Stimulated activated CD4-positive, alpha-beta T cell treated with anti-CD3 and anti-CD28 coated beads, TNF-alpha, amount 100 ng/mL, for 48 hours (primary cell): Measurements from ENCODE around the gene NUAK1.

Experiments
- DNase-seq, 3 donors: peaks; one replicate each; pipeline ENCODE4 v3.0.0-alpha.2; 2020; ENCODE audit warnings: low read depth in 3 of 3

NUAK1 gene

DNA sequence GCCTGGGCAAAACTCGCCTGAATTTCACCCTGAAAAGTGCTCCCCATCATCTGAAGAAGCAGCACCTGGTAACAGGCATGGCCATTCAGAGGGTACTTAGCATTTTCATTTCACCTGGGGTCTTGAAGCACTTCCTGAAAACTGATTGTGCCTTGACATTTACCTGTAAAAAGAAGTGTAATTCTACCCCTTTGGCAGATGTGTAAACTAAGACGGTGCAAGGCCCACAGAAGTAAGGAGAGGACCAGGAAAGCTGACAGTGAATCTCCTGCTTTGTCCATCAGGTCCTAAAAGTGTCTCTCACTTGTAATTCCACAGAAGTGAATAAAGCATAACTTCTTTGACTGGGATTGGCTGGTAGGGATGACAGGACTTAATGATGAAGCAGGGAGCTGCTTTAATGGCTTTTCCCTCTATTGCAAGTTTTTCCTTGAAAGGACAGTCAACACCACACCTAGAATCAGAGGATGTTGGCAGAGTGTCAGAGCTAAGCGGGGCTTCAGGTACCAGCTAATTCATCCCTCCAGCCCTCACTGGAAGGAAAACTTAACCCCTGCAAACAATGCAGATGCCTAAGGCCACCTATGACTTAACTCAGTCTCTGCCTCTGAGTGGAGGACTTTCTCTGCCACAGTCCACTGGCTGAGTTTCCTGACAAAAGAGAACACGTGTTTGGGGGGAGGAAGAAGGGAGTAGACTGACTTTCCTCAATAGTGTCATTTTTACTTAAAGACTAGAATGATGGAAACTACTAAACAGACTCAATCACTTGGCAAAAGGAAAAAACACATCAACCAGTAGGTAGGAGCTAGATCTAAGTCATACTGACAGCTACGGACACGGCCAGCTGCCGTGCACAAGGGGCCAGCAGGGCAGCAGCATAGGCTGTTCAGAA is 74.7 kb downstream of the NUAK1 start:
- no peak for DNase-seq

DNA sequence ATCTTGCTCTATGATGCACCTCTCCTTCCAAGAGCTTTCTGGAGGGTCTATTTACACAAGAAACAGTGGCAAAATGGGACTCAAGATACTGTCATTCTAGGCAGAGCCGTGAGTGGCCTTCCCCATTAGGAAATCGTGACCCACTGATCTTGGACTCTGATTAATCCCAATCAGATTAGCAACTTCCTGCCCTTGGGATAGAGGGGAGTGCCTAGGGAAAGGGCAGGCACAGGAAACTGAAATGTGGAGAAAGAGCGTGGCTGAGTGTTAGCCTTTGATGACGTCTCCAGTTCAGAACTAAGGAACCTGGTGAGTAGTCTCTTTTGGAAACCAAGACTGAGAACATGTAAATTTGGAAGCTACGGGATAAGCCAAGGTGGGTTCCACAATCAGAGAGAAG is 76.1 kb downstream of the NUAK1 start:
- DNase-seq: no peak

GRCh38 chr12:106058256-106059182 is 80.2 kb downstream of the NUAK1 start:
- DNase-seq: no peak

GRCh38 chr12:106054049-106054448 is 84.7 kb downstream of the NUAK1 start:
- no peak for DNase-seq

DNA sequence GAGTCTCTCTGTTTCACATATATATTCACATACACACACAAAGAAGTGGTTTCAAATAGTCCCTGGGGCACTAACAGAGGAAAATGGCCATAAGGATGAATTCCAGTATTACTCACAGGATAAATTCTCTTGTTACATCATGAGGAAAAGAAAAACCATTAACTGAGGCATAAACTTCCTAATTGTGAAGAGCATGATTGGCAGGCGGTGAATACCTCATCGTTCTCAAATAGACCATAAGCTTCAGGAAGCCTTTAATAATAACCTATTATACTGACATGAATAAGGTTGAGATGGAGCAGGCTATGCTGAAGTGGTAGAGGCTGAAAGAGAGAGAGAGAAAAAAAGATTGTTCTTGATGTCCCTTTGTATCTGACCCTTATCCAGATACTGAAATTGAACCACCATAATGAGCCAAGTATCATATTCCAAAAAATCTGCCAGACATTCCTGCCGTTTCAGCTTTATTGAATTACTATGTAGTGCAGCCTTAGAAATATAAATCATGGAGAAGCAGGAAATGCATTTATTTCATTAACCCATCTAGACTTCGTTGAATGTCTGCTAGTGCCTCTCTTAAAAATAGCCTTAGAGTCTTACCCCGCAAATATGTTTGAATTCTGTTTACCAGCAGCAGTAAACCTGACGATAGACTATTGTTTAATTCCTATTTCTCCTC is 86.8 kb downstream of the NUAK1 start:
- DNase-seq: no peak

- no peak for DNase-seq
Measured at GRCh38 chr12:106049546-106049945, 89.2 kb downstream of the NUAK1 start.

DNA sequence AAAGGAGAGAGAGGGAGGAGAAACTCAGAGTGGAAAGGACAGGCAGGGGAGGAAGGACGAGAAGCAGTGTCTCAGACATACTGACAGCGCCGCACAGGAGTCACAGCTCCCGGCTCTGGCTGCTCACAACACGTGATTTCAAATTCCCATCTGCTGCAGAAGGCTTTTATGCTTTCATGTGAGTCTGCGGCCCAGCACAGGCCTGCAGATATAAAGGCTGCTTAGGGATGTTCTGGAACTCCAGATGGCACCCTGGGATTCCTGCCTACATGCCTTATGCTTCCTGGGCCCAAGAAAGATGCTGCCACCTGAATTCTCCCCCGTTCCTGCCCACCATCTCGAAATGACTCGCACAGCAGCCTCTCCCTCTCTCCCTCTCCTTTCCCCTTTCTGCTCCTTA is 89.6 kb downstream of the NUAK1 start:
- DNase-seq: no peak

GRCh38 chr12:106048676-106049075 is 90.1 kb downstream of the NUAK1 start:
- DNase-seq: no peak

- no peak for DNase-seq
Measured at GRCh38 chr12:106048016-106048415, 90.7 kb downstream of the NUAK1 start.

GRCh38 chr12:106046947-106047346 is 91.8 kb downstream of the NUAK1 start:
- no peak for DNase-seq

- DNase-seq: no peak
Measured at GRCh38 chr12:106046301-106046846, 92.4 kb downstream of the NUAK1 start.

- no peak for DNase-seq
Measured at GRCh38 chr12:106045251-106045674, 93.5 kb downstream of the NUAK1 start.

GRCh38 chr12:106044773-106045172 is 94.0 kb downstream of the NUAK1 start:
- DNase-seq: no peak

GRCh38 chr12:106042037-106042436 is 96.7 kb downstream of the NUAK1 start:
- DNase-seq: no peak

DNA sequence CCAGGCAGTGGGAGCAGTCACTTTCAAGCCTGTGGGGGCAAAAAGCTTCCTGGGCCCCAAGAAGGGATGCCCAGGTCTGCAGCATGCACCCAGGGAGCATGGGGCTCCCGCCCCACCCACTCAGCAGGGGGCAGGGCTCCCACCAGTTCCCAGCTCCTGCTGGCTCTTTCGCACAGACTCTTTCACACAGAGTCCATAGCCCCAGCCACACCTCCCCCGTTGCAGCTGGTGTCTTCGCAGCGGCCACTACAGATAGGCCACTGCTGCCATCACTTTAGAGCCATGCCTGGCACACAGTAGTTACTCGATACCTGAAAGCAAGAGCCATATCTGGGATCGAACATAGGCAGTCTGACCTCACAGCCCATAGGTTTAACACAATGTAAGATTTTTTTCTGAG is 98.2 kb downstream of the NUAK1 start:
- DNase-seq: no peak

GRCh38 chr12:106039646-106040404 is 98.9 kb downstream of the NUAK1 start:
- no peak for DNase-seq

GRCh38 chr12:106039242-106039641 is 99.5 kb downstream of the NUAK1 start:
- no peak for DNase-seq

DNA sequence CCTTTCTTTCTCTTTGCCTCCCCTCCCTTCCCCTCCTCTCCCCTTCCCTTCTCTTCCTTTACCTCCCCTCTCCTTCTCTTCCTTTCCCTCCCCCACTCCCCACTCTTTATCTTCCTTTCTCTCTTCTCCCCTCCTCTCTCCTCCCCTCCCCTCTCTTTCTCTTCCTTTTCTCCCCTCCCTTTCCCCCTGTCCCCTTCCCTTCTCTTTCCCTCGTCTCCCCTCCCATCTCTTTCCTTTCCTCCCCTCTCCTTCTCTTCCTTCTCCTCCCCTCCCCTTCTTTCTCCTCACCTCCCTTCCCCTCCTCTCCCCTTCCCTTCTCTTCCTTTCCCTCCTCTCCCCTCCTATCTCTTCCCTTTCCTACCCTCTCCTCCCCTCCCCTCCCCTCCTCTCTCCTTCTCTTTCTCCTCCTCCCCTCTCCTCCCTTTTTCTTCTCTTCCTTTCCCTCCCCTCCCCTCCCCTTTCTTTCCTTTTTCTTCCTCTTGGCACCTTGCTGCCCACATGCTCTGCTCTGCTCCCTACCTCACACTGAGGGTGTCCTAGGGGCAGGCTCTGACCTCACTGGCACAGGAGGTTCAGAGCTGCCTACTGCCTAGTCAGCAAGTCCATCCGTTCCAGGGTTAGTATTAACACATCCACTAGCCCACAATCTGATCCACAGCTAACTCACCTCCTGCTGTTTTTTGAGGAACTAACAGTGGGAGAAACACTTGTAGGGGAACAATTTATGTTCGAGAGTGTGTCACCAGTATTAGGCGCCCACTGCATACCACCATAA is 101.0 kb downstream of the NUAK1 start:
- no peak for DNase-seq

DNA sequence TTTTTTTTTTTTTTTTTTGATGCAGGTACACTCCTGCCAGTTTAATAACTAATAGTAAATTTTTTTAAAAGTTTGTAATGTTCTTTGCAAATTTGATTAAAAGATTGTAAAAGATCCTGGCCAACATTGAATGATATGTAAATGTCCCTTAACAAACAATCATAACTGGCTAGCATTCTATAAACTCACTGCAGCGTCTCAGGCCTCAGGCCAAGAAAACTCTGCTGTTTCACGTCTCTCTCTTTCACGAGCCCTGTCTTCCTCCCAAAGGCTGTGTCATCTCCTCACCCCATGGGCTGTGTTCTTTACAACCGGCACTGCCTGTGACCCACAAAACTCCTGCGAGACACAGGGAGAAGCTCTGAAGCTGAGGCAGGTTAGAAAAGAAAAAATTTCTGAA is 103.3 kb downstream of the NUAK1 start:
- DNase-seq: no peak

- DNase-seq: no peak
Measured at GRCh38 chr12:106034316-106034715, 104.4 kb downstream of the NUAK1 start.
